Left renal pelvis (tissue), 4 donors: ENCODE results near the gene RNASE8. TPM values are rescaled to one million over a fixed set of nuclear protein-coding genes. Genes with fewer than 3 reads are reported as not detected.
A peak's percentile ranks its signal among the peaks of the same experiment; 100 is the strongest.

Experiments used
- DNase-seq, 4 donors: peaks; one replicate each; pipeline ENCODE4 v3.0.0-alpha.2; 2013; ENCODE audit warnings: low read depth in 4 of 4, low spot score in 3 of 4
- polyA plus RNA-seq, 4 donors: library from polyadenylated mRNA; unstranded; fragments of 120-200 nt; gene quantifications; one replicate each; pipeline ENCODE4 v1.2.1, GENCODE V29; 2013; ENCODE audit not compliant: insufficient read length in 4 of 4

Gene RNASE8
- polyA plus RNA-seq, 4 donors: not detected

- DNase-seq: no peak
These were observed 45.7 kb downstream of the RNASE8 start for GRCh38 chr14:21103411-21103709.

GRCh38 chr14:21103710-21104447 lies 46.3 kb downstream of the RNASE8 start:
- peak; percentile 90 to 94 (median 92) for DNase-seq

GRCh38 chr14:21104448-21105060 lies 46.9 kb downstream of the RNASE8 start:
- DNase-seq: peak in 1 of 4 donors; percentile 66

- no peak for DNase-seq
These were observed 47.5 kb downstream of the RNASE8 start for GRCh38 chr14:21105095-21105494.

GRCh38 chr14:21106176-21106497 lies 48.5 kb downstream of the RNASE8 start:
- no peak for DNase-seq

GRCh38 chr14:21106498-21107282 lies 49.1 kb downstream of the RNASE8 start:
- DNase-seq: peak in 2 of 4 donors; percentile 66 to 70

- DNase-seq: no peak
These were observed 49.7 kb downstream of the RNASE8 start for GRCh38 chr14:21107283-21107800.

Other genes starting within 250 kb of the RNASE8 start
- gene RNASE3, start 166.4 kb upstream of the RNASE8 start, polyA plus RNA-seq: under 1 TPM; 0.34 to 0.85 (median 0.60) TPM
- 1 to 10 TPM in 2 of 4 donors, under 1 TPM in 2; 0.86 to 1.7 (median 1.1) TPM for gene RNASE2, start 102.3 kb upstream of the RNASE8 start, polyA plus RNA-seq
- gene METTL17, start 67.8 kb upstream of the RNASE8 start, polyA plus RNA-seq: 100 to 1,000 TPM in 1 of 4 donors, 10 to 100 TPM in 3; 63.6 to 119 (median 88.0) TPM
- 1 to 10 TPM in 3 of 4 donors, not detected in 1; 1.6 to 2.8 (median 2.5) TPM for gene SLC39A2, start 58.5 kb upstream of the RNASE8 start, polyA plus RNA-seq
- 100 to 1,000 TPM in 3 of 4 donors, 10 to 100 TPM in 1; 85.9 to 169 (median 163) TPM for gene NDRG2, start 32.8 kb upstream of the RNASE8 start, polyA plus RNA-seq
- 1 to 10 TPM in 3 of 4 donors, under 1 TPM in 1; 0.08 to 4.4 (median 2.7) TPM for gene TPPP2, start 27.6 kb upstream of the RNASE8 start, polyA plus RNA-seq
- under 1 TPM in 3 of 4 donors, not detected in 1; 0.44 to 0.95 (median 0.52) TPM for gene RNASE13, start 23.0 kb upstream of the RNASE8 start, polyA plus RNA-seq
- gene RNASE7, start 15.5 kb upstream of the RNASE8 start, polyA plus RNA-seq: under 1 TPM in 3 of 4 donors, not detected in 1; 0.54 to 0.63 (median 0.55) TPM
- 10 to 100 TPM; 65.7 to 87.7 (median 73.2) TPM for gene ARHGEF40, start 12.5 kb downstream of the RNASE8 start, polyA plus RNA-seq
- 10 to 100 TPM; 15.8 to 38.4 (median 22.6) TPM for gene ZNF219, start 40.8 kb downstream of the RNASE8 start, polyA plus RNA-seq
- gene TMEM253, start 43.2 kb downstream of the RNASE8 start, polyA plus RNA-seq: 1 to 10 TPM in 2 of 4 donors, under 1 TPM in 2; 0.27 to 1.6 (median 1.2) TPM
- gene OR5AU1, start 98.2 kb downstream of the RNASE8 start, polyA plus RNA-seq: under 1 TPM in 2 of 4 donors, not detected in 2; 0.03 to 0.06 TPM
- gene HNRNPC, start 211.6 kb downstream of the RNASE8 start, polyA plus RNA-seq: 1,000 to 10,000 TPM in 1 of 4 donors, 100 to 1,000 TPM in 3; 632 to 1,044 (median 906) TPM
- gene RPGRIP1, start 222.3 kb downstream of the RNASE8 start, polyA plus RNA-seq: under 1 TPM; 0.40 to 0.56 (median 0.52) TPM